Measurements from ENCODE around the gene SNAP29. TPM values are rescaled to one million over a fixed set of nuclear protein-coding genes. Genes with fewer than 3 reads are reported as not detected.
"Not testable (repeated sequence)": the region's sequence is repeated elsewhere in the genome, so short reads cannot be mapped to it uniquely, and the experiment has no call there.

Gene SNAP29
- total RNA-seq, 1 experiment from 2014 or later: 24.5 TPM

GRCh38 chr22:20905415-20906386 is 46.9 kb downstream of the SNAP29 start:
- POLR2A ChIA-PET: no interaction called here
- Histone ChIP-seq H3K27me3 (ENCODE audit: control insufficient read depth, insufficient read depth, low read length) (no peaks in the 10 kb centered on the region), H3K36me3 (ENCODE audit: control insufficient read depth, insufficient read depth, low read length) (no peaks in the 10 kb centered on the region), H3K9me3 (ENCODE audit: control insufficient read depth, insufficient read depth, low read depth, low read length) (no peaks in the 10 kb centered on the region), H3K4me3 (ENCODE audit: low read depth in 2 of 2, low read length in 2 of 2) (no peak overlapping the region), H3K27ac (ENCODE audit: low read length) (no peak overlapping the region), H3K4me1 (ENCODE audit: control insufficient read depth, insufficient read depth, low read length) (no peaks in the 10 kb centered on the region)
- ATAC-seq (no peak), DNase-seq (ENCODE audit: low read depth, low spot score) (no peak)
- in situ Hi-C loops (cut with HindIII; ENCODE audit: low pct_unique_long_range_greater_than_20kb, low sequenced_read_pairs) (no loop called here), intact Hi-C loops (cut with micrococcal nuclease; ENCODE audit: unreplicated experiment) (no loop called here)
- CTCF ChIA-PET: no interaction called here
- TF ChIP-seq SIN3A (IDR thresholded peaks at IDR 0.05; ENCODE audit: borderline replicate concordance, insufficient read depth, low read depth, low read length) (no peak), REST (IDR thresholded peaks at IDR 0.05; ENCODE audit: insufficient read depth in 1 of 2, low read depth in 2 of 2, low read length in 1 of 2) (no peak), CTCF (IDR thresholded peaks at IDR 0.05) (no peak), POLR2AphosphoS5 (IDR thresholded peaks at IDR 0.05; ENCODE audit: low read depth, low read length) (no peak), TCF7L2 (IDR thresholded peaks at IDR 0.05; ENCODE audit: low read depth, low read length) (no peak)
- BruUV-seq (replicated peaks): no TSS peak

- DNase-seq (ENCODE audit: low read depth, low spot score): no peak
- POLR2A ChIA-PET: no interaction called here
- no peak overlapping the region for H3K27ac ChIP-seq (ENCODE audit: low read length)
- CTCF ChIA-PET: no interaction called here
- no peak for TF ChIP-seq REST (IDR thresholded peaks at IDR 0.05; ENCODE audit: insufficient read depth in 1 of 2, low read depth in 2 of 2, low read length in 1 of 2)
- no peak for TF ChIP-seq SIN3A (IDR thresholded peaks at IDR 0.05; ENCODE audit: borderline replicate concordance, insufficient read depth, low read depth, low read length)
- no peak for TF ChIP-seq CTCF (IDR thresholded peaks at IDR 0.05)
- no peak for TF ChIP-seq TCF7L2 (IDR thresholded peaks at IDR 0.05; ENCODE audit: low read depth, low read length)
- no peak for TF ChIP-seq POLR2AphosphoS5 (IDR thresholded peaks at IDR 0.05; ENCODE audit: low read depth, low read length)
- H3K9me3 ChIP-seq (ENCODE audit: control insufficient read depth, insufficient read depth, low read depth, low read length): no peaks in the 10 kb centered on the region
- intact Hi-C loops (cut with micrococcal nuclease; ENCODE audit: unreplicated experiment): no loop called here
- no peaks in the 10 kb centered on the region for H3K27me3 ChIP-seq (ENCODE audit: control insufficient read depth, insufficient read depth, low read length)
- H3K4me3 ChIP-seq (ENCODE audit: low read depth in 2 of 2, low read length in 2 of 2): no peak overlapping the region
- BruUV-seq (replicated peaks): no TSS peak
- in situ Hi-C loops (cut with HindIII; ENCODE audit: low pct_unique_long_range_greater_than_20kb, low sequenced_read_pairs): no loop called here
- no peaks in the 10 kb centered on the region for H3K4me1 ChIP-seq (ENCODE audit: control insufficient read depth, insufficient read depth, low read length)
- no peaks in the 10 kb centered on the region for H3K36me3 ChIP-seq (ENCODE audit: control insufficient read depth, insufficient read depth, low read length)
- ATAC-seq: no peak
These were observed 47.6 kb downstream of the SNAP29 start for GRCh38 chr22:20906387-20906767.

GRCh38 chr22:20908717-20909116 is 49.9 kb downstream of the SNAP29 start:
- CTCF ChIA-PET; H3K27me3 ChIP-seq (ENCODE audit: control insufficient read depth, insufficient read depth, low read length); BruUV-seq (replicated peaks); ATAC-seq; POLR2A ChIA-PET; DNase-seq (ENCODE audit: low read depth, low spot score); in situ Hi-C loops (cut with HindIII; ENCODE audit: low pct_unique_long_range_greater_than_20kb, low sequenced_read_pairs); H3K9me3 ChIP-seq (ENCODE audit: control insufficient read depth, insufficient read depth, low read depth, low read length); H3K36me3 ChIP-seq (ENCODE audit: control insufficient read depth, insufficient read depth, low read length); H3K27ac ChIP-seq (ENCODE audit: low read length); H3K4me1 ChIP-seq (ENCODE audit: control insufficient read depth, insufficient read depth, low read length); intact Hi-C loops (cut with micrococcal nuclease; ENCODE audit: unreplicated experiment); H3K4me3 ChIP-seq (ENCODE audit: low read depth in 2 of 2, low read length in 2 of 2): not testable (repeated sequence)

Measured in Panc1 (cell line).